HG02852 (cell line): ENCODE results near the gene TMEM248.
"Not testable (repeated sequence)": the region's sequence is repeated elsewhere in the genome, so short reads cannot be mapped to it uniquely, and the experiment has no call there.

Experiments used
- ATAC-seq: cut with Tn5 transposase; IDR thresholded peaks from one replicate; pipeline ENCODE4 v1.9.1; 2021; ENCODE audit warnings: mild to moderate bottlenecking, moderate library complexity; ENCODE audit not compliant: unreplicated experiment

The TMEM248 gene

GRCh38 chr7:66907731-66908130 is 13.3 kb upstream of the TMEM248 start:
- ATAC-seq, result no peak

DNA sequence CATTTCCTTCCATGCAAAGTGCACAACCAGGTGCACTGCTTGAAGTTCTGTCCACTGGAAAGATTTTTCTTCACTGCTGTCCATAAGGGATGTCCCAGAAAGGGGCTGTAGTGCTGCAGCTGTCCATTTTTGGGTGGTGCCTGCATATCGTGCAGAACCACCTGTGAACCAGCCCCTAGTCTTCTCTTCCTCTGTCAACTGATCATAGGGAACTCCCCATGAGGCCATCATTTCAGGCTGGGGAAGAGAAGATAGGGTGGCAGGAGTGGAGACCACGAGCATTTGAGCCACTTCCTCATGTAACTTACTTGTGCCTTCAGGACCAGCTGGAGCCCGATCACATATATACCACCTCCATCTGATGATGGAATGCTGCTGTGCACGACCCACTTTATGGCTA is 12.4 kb upstream of the TMEM248 start:
- ATAC-seq, result not testable (repeated sequence)

GRCh38 chr7:66910789-66911188 is 10.2 kb upstream of the TMEM248 start:
- ATAC-seq, result no peak

GRCh38 chr7:66911191-66911590 is 9.8 kb upstream of the TMEM248 start:
- ATAC-seq, result not testable (repeated sequence)

DNA sequence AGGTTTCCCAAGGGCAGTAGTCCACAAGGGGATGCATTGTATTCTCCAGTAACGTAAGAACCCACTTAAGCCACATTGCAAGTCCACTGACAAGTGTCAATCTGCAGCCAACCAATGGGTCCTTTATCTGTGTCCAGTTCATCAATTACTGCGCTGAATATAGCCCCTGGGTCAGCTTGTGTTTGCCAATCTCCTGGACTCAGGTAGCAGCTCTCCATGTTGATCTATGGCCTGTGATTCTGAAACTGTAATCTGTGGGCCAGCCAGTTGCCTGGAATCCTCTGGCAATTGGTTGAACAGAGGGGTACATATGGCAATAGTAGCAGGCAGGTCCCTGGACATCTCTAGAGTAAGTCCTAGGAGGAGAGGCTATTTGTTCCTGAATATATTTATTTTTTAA is 8.8 kb upstream of the TMEM248 start:
- no peak for ATAC-seq

DNA sequence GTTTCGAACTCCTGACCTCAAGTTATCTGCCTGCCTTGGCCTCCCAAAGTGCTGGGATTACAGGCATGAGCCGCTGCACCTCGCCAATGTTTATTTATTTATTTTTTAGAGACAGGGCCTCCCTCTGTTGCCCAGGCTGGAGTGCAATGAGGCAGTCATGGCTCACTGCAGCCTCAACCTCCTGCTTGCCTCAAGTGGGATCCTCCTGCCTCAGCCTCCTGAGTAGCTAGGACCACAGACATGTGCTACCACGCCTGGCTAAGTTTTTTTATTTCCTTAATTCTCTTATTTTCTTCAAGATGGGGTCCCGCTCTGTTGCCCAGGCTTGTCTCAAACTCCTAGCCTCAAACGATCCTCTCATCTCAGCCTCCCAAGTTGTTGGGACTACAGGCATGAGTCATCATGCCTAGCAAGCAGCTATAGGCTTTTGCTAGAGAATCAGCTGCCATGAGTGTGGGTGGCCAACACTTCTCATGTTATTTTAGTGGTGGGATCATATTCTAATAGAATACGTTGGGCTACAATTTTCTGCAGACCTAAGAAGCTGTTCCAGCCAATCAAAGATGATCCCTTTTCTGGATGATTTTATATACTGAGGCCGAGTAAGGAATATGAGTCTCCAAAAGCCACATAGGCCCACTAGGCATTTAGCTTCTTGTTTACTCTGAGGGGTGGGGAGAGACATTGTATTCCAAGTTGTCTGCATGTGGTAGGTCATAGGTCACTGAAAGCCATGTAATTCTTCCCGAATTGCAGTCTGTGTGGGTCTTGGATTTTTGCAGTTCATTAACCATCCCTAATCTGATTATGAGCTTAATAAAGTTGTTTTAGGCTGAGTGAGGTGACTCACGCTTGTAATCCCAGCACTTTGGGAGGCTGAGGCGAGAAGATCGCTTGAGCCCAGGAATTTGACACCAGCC is 7.6 kb upstream of the TMEM248 start:
- ATAC-seq, result no peak

DNA sequence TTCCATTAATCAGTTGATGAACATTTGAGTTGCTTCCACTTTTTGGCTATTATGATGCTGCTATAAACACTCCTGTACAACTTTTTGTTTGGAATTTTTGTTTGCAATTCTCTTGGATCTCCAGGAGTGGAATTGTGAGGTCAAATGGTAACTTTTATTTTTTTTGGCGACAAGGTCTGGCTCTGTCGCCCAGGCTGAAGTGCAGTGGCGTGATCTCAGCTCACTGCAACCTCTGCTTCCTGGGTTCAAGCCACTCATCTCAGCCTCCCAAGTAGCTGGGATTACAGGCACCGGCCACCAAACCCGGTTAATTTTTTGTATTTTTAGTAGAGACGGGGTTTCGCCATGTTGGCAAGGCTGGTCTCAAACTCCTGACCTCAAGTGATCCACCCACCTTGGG is 3.1 kb upstream of the TMEM248 start:
- not testable (repeated sequence) for ATAC-seq

GRCh38 chr7:66919304-66919703 is 1.7 kb upstream of the TMEM248 start:
- ATAC-seq, result no peak

GRCh38 chr7:66919704-66920103 is 1.3 kb upstream of the TMEM248 start:
- ATAC-seq, result no peak

DNA sequence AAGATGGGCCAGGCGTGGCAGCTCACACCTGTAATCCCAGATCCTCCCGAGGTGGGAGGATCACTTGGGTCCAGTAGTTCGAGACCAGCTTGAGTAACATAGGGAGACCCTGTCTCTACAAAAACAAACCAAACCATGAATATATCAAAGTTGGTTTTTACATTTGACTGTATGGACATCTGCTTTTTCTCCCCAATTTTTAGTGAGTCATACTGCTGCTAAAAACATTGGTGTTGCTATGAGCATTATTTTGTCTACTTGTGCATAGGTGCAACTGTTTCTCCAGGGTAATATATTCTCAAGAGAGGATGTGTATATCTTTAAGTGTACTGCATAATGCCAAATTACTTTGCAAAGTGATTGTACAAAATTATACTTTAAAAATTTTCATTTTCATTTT is 769 bp upstream of the TMEM248 start:
- ATAC-seq, result no peak

GRCh38 chr7:66921396-66921917 is 432 bp downstream of the TMEM248 start:
- peak; percentile 13 for ATAC-seq

- ATAC-seq, result peak; percentile 26
Observed at GRCh38 chr7:66921918-66922486, 977 bp downstream of the TMEM248 start.

DNA sequence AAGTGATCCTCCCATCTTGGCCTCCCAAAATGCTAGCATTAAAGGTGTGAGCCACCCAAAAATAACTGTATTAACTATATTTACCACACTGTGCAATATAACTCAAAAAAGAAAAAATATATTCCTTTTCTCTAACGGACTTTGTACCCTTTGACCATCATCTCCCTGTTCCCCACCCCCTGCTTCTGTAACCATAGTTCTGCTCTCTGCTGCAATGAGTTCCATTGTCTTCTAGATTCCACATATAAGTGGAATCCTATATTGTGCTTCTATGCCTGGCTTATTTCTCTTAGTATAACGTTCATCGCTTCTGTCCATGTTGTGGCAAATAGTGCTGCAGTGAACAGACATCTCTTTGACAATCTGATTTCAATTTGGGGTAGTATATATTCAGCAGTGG is 4.2 kb downstream of the TMEM248 start:
- ATAC-seq, result no peak

- no peak for ATAC-seq
Observed at GRCh38 chr7:66927348-66927948, 6.4 kb downstream of the TMEM248 start.

DNA sequence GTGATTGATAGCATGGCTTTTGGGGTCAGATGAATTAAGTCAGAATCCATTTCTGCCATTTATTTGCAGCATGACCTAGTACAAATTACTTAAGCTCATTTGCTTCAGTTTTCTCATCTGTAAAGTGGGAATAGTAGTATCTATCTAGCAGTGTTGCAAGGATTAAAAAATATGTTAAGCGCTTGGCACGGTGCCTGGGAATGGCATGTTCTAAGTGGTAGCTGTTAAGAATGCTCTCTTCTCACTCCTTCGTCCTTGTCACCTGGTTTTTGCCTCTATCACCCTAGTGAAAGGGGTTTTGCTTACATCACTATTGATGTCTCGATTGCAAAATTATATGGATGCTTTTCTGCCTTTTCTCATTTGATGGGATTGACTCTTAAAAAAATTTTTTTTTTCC is 7.4 kb downstream of the TMEM248 start:
- no peak for ATAC-seq

DNA sequence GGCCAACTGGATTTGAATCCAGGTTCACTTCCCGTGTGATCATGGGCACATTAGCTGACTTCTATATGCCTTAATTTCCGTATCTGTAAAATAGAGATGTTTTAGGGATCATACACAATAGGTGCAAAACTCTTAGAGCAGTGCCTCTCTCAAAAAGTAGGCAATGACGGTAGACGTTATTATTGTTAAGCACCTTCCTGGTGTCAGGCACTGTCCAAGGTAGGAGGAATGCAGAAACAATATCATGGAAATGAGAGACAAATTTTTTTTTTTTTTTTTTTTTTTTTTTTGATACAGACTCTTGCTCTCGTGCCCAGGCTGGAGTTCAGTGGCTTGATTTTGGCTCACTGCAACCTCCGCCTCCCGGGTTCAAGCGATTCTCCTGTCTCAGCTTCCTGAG is 8.1 kb downstream of the TMEM248 start:
- ATAC-seq, result no peak

- ATAC-seq, result no peak
Observed at GRCh38 chr7:66929935-66930334, 8.9 kb downstream of the TMEM248 start.

DNA sequence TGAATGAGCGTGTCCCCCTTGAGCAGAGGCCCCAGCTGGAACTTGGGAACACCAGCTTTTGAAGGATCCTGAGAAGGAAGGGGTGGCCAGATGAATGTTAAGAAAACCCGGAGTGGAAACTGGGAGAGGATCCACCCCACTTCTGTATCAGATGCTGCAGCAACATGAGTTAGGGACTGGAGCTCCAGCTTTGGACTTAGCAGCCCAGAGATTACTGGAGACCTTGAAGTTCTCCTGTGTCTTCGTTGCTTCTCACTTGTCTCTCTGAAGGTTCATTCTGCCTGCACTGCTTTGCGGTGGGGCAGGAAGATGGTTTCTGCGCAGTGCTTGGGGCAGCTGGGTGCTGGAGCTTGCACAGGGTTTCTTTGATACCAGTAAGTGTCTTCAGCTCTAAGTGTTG is 9.3 kb downstream of the TMEM248 start:
- no peak for ATAC-seq

DNA sequence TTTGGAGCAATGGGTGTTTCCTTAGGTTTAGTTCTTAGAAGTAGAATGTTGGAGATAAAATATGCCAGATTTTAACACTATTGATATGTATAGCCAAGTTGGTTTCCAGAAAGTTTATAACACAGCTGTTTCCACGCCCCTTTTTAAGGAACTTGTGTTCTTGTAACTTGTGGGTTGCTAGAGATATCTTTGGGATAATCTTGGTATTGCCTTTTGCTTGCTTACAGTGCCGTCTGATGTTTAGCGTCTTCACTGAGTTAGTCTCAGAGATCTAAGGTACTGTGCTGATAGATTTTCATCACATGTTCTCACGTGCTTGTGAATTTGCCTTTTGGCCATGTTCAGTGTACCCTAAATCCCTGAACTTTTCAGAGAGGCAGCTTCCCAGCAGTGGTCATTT is 12.4 kb downstream of the TMEM248 start:
- no peak for ATAC-seq

GRCh38 chr7:66937940-66938339 is 16.9 kb downstream of the TMEM248 start:
- ATAC-seq, result no peak

DNA sequence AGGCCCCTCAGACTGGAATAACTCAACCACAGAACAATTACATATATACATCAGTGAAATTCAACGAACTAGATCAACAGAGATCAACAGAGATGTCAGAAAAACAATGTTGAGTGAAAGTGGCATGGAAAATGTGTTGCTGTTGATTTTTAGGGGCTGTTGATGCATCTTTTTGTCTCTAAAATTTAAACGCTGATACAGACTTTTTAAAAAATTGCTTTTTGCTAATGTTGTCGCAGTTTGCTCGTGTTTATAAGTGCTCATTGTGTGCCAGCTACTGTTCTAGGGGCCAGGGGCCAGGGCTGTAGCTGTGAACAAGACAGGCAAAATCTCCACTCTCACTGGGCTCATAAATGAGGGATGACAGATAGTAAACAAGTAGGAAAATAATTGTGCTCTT is 18.3 kb downstream of the TMEM248 start:
- no peak for ATAC-seq

DNA sequence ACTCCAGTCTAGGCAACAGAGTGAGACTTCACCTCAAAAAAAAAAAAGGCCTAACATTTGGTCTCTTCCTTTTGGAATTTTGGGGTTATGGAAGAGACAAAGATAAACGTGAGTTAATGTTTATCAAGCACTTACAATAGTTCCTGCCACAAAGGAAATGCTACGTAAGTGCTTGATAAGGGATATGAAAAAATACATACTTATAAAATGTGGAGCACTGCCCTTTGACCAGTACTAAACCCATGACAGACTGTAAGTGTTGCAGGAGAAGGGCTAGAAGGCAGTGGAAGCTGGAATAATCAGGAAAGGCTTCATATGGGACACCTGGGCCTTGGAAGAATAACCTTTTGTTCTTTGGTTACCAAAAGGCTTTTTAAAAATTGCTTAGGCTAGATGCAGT is 25.5 kb downstream of the TMEM248 start:
- ATAC-seq, result no peak
